ENCODE data around the gene BANK1.

The BANK1 gene

DNA sequence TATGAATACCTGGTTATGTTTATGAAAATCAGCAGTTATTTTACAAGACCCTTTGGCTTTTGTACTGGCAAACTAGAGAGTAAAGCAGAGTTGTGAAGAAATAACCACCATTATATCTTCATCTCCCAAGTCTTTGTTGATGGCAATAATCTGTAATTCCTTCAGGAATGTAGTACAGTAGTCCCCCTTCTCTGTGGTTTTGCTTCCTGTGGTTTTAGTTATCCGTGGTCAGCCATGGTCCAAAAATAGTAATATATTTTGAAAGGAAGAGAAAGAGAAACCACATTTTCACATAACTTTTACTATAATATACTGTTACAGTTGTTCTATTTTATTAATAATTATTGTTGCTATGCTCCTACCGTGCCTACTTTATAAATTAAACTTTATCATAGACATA is 27.8 kb downstream of the BANK1 start:
- peak; percentile 19 for DNase-seq

DNA sequence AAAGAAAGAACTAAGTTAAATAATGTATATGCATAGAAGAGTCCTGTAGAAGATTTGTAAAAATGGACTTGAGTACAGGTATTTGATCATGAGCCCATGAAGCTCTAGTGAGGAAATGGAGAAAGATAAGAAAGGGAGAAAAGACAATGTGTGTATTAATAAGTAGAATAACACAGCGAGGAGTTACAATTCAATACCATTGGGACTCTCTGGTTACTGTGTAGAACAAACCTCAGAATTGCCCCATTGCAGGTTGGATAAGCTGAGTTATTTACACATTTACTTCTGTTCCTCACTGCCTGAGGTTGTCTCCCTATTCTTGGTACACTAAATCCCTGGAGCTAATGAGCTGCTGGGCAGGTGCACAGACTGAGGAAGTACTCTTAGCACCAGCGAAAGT is 33.3 kb downstream of the BANK1 start:
- DNase-seq: no peak

DNA sequence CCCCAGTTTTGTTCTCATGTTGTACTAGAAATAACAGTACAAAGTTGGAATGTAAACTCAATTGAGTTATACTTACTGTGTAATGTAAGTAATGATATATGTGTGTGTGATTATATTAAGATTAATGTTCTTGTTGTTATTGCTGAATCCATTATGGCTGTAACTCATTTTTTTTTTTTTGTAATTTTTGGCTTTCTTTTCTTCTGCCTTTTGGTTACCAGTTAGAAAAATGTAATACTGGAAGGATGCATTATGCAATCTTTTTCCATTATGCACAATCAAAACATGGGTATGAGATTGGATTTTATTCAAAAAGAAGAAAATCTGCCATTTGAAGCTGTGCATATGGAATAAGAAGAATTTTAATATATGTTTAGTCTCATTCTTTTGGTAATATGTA is 34.0 kb downstream of the BANK1 start:
- DNase-seq: no peak

DNA sequence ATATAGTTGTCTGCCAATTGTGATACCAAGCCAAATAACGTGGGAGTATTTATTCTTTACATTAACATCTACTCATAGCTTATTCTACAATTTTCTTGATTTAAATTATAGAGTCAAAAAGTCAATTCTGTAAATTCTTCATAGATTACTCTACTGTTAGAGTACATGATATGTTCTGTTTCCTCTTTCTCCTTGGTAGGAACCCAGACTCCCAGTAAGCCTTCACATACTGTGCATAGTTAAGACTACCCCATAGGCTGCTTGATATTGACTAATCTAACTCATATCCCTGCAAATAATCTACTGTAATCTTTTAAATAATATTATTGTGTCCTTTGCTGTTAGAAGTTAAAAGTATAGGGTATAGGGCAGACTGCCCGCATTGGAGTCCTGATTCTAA is 35.4 kb downstream of the BANK1 start:
- no peak for DNase-seq

DNA sequence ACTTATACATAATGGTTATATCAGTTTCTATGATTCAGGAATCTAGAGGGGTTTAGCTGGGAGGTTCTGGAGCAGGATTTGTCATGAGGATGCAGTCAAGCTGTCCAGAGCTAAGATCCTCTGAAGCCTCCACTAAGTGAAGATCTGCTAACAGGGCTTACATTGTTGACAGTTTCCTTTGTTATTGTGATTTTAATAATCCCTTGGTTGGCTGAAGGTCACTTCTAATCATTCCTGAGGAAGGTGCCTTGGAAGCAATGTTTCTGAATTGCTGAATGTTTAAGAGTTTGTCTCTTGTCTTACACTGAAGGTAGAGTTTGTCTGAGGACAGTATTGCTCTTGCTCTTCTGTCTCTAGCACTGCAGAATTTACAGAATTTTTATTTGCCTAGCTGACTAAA is 41.3 kb downstream of the BANK1 start:
- no peak for DNase-seq

DNA sequence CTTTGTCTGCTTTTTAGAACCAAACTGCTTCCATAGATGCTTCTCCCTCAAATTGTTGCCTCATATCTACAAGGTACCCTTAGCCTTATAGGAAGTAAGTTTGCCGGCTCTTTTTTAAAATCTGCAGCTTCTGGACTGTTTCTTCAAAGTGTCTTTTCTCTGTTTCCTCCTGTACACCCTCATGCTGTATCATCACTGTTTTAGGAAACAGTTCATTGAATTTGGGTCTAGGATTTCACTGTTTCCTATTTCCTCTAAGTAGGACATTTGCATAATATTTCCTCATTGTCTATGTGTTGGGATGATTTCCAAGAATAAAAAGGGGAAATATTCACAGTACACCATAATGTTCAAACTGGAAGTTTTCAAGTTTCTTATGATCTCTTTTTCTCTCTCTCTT is 43.0 kb downstream of the BANK1 start:
- no peak for DNase-seq

DNA sequence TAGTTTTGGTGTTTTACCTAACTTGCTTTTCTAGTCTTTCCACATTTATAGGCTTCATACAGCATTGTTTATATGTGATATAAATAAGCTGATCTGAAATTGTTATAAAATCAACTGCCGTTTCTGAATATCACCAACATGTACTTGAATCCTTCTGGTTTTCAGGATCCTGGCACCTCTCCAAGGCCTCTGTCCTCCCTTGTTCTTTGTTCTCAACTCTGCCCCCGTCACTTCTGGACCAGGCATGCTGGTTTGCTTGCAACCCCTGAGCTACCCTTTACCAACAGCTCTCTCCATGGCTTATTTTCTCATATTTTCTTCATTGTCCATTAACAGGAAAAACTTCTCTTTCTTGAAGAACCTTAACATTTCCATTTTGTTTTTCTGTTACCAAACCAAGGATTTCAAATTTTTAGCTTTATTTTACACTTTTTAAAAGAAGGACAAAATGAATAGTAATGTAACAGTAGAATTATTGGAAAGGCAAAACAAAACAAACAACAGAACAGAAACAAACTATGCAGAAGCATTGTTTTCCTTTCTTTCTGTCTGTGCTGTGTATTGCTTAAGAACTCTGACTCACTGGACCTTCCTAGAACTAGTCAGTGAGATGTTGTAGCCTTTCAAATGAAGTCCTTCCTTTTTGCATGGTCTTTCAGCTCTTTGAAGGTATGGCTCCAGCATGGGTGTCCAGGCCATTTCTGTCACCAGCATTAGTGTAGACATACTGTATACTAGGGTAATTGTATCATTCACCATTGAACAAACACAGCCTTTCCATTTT is 44.8 kb downstream of the BANK1 start:
- no peak for DNase-seq

DNA sequence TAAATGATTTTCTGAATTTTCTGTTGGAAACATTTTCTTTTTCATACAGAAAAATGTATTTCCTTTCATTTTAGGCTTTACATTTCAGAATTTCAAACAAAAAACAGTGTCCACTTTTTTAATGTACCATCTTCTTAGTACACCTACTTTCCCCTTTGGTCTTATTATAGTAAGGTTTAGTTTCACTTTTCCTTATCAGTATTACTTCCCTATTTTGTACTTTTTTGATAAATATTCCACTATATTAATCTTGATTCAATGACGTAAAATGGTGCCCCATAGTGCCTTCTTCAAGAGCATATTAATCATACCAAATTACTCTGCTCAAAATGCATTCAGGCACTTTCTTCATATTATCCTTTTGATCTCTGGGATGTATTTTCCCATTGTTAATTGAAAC is 52.5 kb downstream of the BANK1 start:
- peak; percentile 31 for DNase-seq

DNA sequence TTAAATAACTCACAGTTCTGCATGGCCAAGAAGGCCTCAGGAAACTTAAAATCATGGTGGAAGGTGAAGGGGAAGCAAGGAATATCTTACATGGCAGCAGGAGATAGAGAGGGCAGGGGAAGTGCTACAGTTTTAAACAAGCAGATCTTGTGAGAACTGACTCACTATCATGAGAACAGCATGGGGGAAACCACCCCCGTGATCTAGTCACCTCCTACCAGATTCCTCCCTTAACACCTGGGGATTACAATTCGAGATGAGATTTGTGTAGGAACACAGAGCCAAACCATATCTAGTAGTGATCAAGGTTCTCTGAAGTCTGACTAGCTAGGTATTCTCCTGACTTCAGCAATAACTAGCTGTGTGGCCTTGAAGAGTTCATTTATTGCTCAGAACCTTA is 56.0 kb downstream of the BANK1 start:
- DNase-seq: no peak

DNA sequence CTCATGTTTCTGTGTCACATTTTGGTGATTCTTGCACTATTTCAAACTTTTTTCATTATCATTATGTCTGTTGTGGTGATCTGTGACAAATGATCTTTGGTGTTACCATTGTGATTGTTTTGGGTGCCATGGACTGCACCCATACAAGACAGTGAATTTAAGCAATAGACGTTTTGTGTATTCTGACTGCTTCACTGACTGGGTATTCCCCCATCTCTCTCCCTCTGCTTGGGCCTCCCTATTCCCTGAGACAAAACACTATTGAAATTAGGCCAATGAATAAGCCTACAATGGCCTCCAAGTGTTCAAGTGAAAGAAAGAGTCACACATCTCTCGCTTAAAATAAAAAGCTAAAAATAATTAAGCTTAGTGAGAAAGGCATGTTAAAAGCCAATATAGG is 60.2 kb downstream of the BANK1 start:
- no peak for DNase-seq

DNA sequence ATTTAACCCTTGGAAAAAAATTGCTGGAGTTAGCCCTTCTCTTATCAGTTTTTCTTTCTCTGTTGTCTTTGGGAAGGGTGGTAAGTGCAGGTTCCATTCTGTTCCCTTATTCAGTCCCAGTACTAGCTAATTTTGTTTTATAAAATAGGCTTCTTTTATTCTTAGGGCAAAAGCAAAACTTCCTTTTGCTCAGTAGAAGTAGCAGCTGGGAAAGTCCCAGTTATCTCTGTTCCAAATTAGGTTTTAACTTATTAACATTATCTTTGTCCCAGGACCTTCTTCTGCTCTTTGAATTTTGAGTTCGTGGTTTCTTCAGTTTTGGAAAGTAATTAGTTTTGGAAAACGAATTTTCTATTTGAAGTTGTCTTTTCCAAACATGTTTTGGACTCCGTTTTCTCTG is 61.1 kb downstream of the BANK1 start:
- no peak for DNase-seq

DNA sequence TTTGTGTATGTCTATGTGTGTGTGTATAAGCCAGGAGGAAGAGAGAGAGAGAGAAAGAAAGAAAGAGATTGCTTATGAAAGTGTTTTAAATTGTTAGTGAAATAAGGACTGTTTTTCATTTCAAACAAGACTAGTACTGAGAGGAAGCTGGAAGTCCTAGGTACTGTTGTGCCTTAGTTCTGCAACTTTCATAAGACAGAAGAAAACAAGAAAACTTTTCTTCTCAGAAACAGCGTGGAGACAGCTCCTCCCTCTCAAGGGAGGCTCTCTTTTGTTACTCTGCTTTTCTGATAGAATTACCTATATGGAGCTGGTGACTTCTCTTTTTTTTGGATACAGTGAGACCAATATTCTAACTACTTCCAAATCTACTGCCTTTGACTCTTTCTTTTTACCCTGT is 62.5 kb downstream of the BANK1 start:
- no peak for DNase-seq

DNA sequence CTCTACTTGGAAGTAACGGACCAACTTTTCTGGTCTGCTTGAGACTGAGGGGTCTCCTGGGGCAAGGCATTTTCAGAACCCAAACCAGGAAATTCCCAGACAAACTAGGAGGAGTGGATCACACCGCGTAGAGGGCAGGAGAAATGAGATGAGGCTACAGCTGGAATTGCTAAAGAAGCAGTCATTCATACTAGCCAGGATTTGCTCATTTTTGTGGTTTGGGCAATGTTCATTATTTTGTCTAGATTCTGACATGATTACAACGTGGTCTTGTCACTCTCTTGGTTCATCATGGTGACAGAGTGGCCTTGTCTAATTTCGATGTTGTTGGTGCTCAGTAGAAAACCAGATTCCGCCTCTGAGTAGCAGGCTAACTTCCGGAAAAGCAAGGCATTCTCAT is 63.2 kb downstream of the BANK1 start:
- DNase-seq: no peak

DNA sequence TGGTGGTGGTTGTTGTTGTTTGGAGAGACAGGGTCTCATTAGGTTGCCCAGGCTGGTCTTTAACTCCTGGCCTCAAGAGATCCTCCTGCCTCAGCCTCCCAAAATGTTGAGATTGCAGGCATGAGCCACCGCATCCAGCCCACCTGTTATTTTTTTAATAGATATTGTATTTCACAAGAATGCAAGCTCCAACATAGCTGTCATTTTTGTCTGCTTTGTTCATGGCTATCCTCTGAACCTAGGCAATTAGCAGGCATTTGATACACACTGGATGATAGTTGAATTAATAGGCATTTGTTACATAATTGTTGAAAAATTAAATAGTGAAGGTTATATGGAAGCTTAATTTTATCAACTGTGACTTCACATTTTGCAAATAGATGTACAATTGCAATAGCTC is 64.7 kb downstream of the BANK1 start:
- DNase-seq: no peak

DNA sequence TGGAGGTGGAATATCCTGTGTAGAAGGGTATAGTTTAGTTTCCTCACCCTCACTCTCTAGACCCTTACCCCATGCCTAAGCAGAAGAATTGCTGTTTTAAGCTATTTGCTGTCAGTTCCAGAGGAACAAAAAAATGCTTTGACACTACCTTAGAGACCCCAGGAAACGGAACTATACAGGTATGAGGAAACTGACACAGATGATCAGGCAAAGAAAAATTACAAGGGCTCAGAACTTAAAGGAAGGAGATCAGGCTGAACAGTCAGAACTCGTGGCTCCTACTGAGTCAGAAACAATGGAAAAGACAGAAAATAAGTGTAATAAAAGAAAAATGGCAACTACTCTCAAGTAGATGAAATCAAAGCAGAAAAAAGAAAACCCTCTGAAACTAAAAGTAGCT is 65.6 kb downstream of the BANK1 start:
- DNase-seq: no peak

DNA sequence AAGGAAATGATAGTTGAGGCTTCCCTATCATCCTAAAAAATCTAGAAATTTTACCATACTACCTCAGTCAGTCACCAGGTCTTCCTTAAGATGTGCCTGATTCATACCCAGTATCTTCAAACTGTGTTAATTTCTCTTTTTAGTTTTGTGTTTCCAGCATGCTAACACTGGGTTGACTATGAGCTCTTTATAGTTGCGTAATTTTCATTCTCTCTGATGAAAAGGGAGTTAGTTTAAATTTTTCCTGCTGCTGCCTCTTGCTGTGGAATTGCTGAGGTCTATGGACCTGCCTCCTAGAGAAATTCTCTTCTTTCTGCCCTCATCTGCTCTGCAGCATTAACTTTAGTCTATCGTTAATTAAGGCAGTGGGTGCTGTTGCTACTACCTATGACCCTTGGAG is 66.6 kb downstream of the BANK1 start:
- no peak for DNase-seq

DNA sequence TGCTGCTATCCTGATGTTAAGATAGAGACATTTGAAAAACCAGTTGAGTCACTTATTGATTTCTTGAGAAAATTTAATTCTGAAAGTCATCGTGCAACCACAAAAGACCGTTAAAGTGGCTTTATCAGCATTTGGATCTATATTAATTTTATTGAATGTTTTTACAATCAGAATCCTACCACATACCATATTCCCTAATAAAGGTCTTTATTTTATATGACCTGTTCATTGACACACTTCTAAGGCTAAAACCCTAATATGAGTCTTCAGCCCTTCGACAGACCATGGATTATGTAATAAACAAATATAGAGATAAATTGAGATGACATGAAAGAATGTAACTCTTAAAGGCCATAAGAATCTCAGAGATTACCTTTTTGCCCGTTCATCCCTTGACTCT is 68.1 kb downstream of the BANK1 start:
- DNase-seq: no peak

DNA sequence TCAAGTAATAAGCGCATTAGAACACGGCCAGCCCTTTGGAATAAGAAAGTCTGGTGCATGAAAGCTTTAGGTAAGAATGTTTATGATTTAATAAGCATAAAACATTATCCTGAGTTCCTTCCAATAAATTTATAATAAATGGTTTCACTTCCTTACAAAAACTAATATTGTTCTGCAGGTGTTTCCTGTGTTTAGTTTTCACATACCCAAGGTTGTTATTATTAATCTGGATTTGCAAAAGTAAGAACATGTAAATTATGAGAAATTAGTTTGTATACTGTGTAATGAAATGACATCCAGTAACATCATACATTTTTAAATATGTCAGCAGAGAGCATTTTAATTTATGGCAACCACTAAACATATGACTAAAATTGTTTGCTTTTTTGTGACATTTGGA is 72.1 kb downstream of the BANK1 start:
- no peak for DNase-seq

DNA sequence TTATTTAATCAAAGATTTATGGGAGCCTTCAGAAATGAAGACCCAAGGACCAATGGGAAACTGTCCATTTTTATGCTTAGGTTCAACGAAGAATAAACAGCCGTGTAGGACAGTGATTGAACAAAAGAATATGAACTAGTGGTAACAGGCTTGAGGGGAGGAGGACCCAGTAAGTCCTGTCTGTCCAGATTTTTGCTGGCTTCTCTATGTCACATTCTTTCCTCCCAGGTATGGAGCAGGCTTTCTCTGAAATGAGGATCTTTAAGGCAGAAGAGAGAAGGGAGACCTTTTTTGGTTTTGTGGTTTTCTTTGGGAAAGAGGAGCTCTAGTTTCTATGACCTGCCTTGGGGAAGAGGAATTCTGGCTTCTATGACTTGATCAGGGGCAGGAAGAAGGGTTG is 74.1 kb downstream of the BANK1 start:
- DNase-seq: no peak

DNA sequence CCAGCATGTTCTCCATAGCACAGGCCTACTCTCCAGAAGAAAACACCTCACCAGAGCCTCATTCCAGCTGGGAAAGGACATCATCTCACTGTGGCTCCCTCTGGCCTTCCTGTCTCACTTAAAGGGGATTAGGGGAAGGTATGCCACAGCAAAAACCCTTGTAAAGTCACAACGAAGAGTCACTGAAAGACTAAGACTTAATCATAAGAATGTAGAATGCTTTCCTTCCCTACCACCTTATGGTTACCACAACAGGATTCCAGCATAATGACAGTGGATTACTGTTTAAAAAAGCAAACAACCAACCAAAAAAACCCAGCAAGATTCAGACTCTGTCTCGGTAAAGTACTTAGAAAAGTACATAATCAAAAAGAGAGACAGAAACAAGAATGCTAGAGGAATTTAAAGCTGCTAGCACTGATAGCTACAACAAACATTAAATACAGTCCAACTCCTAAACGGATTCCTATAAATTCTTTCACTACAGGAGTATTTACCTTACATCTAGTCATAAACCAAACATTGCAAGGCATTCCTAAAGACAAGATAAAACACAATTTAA is 75.1 kb downstream of the BANK1 start:
- no peak for DNase-seq

DNA sequence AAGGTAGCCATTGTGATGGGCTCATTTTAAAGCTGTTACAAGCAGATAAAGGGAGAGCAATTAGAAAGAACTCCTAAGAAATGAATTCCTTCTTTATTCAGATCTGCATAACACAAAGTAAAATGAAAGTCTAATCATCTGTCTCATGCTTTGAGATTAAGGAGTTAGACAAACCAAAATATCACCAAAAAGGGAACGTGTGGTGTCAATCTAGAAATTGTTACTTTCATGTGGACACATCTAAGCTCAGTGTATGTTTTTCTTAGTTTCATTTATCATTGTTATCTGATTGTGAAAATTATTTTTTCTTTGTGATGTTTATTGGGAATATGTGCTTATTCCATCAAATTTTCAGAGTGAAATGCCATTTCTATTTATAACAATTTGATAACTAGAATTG is 80.3 kb downstream of the BANK1 start:
- DNase-seq: no peak

DNA sequence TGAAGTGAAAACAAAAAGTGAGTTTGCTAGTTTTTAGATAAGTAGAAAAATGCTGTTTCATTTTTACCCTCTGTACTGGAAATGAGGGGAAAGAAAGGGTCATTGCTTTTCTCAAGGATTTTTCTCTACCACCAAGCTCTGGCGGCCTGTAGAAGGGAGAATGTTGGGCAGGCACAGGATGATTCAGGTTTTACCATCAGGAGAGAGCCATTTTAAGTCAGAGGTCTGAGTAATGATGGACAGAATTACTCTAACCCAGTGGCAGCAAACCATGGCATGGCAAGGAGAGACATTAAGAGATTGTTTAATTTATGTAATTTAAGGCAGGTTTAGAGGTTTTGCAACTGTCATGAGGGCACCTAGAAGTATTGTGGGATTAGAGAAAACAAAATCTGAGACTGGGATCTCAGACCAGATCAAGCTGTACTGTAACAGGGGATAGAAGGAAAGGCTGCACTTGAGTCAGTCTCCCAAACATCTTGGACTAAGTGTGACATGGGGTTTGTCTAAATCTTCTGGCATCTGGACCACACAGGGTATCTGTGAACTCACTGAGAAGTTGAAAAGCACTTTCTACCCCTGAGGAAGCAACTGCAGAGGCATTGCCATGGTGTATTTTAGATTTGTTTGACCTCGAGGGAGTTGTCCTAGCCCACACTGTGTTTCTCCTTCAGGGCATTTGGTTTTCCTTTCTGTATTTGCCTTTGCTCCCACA is 81.6 kb downstream of the BANK1 start:
- DNase-seq: no peak

DNA sequence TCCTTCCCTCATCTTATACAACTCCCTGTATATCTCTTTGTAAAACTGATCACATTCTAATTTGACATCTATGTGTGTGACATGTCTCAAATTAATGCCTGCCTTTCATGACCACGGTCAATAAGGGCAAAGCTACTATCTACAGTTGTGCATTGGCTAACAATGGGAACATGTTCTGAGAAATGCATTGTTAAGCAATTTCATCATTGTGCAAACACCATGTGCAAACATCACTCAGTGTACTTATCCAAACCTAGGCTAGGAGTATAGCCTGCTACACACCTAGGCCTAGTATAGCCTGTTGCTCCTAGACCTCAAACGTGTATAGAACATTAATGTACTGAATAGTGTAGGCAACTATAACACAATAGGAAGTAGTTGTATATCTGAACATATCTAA is 95.0 kb downstream of the BANK1 start:
- DNase-seq: peak; percentile 42

DNA sequence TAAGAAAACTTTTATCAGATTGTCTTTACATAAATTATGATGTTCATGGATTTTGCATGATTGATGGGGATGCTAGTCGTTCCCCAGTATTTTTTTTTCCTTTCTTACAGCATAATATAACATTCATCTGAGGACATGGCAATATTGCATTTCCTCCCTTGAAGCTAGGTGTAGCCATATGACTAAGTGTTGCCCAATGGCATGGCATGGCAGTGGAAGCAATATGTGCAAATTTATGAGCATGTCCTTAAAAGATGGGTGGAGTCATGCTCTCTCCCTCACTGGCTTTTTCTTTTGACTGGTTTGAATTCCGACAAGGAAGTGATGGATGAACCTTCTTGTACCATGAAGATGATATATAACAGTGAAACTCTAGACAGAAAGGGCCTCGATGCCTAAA is 96.3 kb downstream of the BANK1 start:
- no peak for DNase-seq

DNA sequence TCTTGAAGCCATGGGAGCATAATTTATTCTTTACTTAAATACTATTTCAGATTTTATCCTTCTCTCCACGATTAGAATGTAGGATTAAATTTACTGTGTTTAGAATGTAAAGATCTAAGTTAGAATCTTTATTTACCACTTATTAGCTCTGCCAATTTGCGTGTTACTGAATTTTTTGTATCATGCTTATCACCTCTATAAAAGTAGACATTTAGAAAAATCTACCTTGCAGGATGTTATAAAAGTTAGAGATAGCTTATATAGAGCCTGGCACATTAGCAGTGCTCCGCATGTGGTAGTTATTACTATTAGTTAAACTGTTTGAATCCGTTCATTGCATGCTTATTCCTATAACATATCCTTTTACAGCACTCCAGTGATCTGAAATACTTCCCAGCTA is 97.9 kb downstream of the BANK1 start:
- DNase-seq: no peak
